Hypothalamus (tissue), 51 donors: ENCODE measurements around the gene GNLY.
"Not testable (repeated sequence)": the region's sequence is repeated elsewhere in the genome, so short reads cannot be mapped to it uniquely, and the experiment has no call there.

Source experiments
- DNase-seq, 51 donors: peaks; one replicate each; lab custom pipeline; 2025; lab: John Stamatoyannopoulos, UW

GNLY gene

GRCh38 chr2:85706599-85707296, 12.6 kb downstream of the GNLY start:
- DNase-seq, result peak in 21 of 51 donors; percentile 15 to 63 (median 32)

DNA sequence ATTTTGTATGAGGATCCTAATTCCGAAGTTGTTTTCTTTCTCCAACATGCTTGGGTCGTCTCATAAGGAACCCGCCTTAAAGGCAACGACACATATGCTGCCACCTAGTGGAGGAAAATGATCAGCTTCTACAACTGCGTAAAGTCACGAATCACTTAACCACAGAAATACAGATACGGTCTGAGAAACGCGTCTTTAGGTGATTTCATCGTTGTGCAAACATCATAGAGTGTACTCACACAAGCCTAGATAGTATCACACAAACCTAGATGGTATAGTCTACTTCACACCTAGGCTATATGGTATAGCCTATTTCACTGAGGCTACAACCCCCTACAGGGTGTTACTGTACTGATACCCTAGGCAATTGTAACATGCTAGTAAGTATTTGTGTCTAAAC, 13.1 kb downstream of the GNLY start:
- peak in 20 of 51 donors; percentile 6 to 76 (median 37) for DNase-seq

DNA sequence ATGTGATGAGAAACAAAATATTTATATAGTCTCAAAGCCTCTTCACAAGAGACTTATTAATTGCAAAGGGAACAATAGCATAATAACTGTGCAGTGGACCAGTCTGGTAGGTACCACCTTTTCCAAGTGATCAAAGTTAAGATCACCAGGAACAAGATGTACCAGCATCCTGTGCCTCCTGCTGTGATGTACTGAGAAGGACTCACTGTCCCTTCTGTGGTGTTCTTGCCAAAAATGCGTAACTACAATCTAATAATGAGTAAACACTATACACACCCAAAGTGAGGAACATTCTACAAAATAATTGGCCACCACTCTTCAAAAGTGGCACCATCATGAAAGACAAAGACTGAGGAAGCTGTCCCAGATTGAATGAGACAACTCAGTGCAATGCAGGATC, 14.5 kb downstream of the GNLY start:
- peak in 1 of 51 donors; percentile 5 for DNase-seq

DNA sequence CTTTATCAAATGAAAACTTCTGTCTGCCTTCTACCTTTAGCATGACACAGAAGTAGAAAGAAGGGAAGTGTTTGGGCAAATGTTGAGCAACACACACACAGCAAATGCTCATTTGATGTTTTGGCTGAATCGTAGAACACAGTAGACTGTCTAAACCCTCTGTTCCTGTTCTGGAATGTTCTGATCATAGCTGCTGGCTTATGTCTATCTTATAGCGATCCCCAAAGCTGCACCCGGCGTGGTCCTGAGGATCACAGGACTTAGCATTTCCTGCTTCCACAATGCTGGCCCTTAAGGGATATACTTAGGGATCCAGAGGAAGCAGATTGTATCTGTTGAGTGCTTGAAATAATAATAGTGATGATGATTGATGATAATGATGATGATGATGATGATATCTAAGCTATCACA, 15.2 kb downstream of the GNLY start:
- DNase-seq, result no peak

DNA sequence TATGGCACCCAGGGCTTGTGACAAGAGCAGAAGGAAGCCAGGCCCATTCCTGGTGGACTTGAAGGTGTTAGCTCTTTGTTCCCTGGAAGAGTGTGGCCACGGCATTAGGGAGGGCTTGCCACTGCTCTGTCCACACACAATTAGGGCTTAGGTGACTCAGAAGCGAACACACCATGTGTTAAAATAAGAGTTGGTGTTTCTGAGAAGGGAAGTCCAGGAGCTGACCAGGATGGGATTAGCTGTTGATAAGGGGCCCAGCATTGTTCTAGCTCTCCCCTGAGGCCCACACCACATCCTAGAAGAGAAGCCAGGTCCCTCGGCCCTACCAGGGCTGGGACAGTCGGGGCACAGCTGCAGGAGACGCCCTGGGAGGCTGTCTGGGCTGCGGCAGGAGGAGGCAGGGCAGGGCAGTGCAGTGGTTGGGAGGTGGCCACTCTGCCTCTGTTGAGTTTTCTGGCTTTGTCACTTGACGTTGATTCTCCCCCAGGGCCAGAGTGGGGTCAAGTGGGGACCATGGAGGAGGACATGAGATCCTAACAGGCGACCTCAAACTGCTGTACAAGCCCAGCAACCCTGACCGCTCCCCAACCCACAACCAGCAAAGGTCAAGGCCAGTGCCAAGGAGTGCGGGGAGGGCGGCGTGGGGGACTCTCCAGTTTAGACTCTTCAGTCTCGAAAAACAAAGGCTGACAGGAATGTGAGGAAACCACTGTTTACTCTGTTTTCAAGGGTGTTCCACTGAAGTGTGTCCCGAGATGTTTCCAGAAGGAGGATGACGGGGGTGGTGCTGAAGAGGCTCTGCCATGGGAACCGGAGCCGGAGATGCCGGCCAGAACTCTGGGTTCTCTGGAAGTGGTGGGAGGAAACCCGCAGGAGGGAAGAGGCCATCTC, 16.8 kb downstream of the GNLY start:
- DNase-seq, result peak in 10 of 51 donors; percentile 15 to 68 (median 30)

DNA sequence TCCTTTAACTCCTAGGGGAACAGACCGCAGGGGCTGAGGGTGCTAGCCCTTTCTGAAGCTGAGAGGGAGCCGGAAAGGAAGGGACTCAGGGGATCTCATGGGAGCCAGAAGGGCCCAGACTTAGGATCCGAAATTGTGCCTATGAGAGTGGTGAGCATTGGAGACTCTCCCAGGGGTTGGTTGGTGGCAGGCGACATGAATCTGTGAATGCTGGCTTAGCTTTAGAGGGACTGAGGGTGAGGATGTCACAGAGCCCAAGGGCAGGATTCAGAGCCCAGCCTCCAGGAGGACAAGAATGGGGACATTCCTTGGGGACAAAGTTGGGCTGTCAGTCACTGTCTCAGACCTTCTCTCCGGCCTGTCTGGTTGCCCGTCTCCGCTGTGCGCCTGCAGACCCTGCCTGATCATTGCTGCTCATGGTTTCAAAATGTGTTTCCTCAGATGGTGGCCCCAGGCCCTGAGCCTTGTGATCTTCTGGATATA, 17.5 kb downstream of the GNLY start:
- no peak for DNase-seq

GRCh38 chr2:85712336-85712735, 18.2 kb downstream of the GNLY start:
- DNase-seq, result peak in 3 of 51 donors; percentile 19 to 30 (median 23)

DNA sequence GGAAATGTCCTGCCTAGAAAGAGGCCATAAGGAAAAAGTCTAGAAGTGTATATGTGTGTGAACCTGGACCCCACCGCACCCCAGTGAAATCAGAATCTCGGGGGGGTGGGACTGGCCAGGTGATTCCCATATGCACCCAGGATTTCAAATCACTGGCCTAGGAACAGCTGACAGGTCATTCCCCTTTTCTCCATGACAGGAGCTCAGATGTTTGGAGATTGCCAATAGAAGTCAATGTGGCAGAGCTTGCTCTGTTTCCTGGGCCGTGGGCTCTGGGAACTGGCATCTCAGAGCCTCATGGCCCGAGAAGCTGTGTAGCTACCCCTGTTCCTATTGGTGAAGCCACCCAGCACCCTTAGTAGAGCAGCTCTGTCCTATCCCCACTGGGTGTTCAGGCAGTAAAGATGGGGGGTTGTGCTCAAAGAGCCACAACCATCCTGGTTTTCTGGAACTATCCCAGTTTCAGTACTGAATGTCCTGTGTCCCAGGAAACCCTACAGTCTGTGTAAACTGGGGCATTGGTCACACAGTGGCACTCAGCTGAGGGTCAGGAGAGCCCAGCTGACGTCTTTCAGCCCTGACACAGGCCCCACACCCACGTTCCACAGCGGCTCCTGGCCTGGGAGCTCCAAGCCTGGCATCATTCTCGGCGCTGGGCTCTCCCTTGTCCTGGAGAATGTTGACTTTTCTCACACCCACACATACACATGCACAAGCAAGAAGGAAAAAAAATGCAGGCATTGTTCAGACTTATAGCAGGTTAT, 18.9 kb downstream of the GNLY start:
- peak in 29 of 51 donors; percentile 22 to 75 (median 43) for DNase-seq

- DNase-seq, result no peak
Observed at GRCh38 chr2:85713836-85714235, 19.7 kb downstream of the GNLY start.

- DNase-seq, result not testable (repeated sequence)
Observed at GRCh38 chr2:85714421-85714820, 20.3 kb downstream of the GNLY start.

DNA sequence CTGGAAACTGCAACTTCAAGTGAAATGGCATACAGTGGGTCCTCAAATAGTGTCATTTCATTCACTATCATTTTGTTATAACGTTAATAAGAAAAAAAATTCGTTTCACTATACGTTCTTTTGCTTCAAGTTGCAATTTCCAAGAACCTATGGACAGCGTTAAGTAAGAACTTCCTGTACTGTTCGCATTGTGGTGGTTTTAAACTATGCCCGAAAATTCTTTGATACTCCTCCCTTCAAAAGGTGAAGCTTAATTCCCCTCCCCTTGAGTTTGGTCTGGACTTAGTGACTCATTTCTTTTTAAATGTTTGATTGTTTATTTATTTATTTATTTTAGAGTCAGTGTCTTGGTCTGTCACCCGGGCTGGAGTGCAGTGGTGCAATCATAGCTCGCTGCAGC, 20.7 kb downstream of the GNLY start:
- DNase-seq, result no peak

DNA sequence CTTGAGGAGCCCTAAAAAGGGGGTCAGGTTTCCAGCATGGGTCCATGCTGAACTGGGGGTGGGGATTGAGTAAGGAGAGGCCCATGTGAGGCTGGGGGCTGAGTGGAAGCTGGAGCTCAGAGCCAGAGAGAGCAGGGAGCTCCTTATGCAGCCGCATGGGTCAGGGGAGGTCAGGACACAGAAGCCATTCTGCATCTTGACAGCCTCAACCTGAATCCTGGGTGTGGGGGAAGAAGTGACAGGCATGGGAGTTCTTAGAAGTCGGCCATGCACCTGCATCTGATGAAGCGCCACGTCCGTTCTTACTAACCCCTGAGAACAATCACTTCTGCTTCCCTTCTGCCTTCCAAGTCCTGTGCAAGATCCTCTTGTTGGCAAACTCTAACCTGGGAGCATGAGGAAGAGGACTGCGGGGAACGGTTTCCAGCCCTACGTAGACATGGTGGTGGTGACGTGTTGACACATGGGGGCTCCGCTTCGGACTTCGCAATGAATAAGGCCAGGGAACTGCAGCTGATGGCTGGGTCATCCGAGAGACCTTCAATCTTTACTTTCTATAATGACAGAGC, 22.3 kb downstream of the GNLY start:
- no peak for DNase-seq

- no peak for DNase-seq
Observed at GRCh38 chr2:85717308-85718008, 23.3 kb downstream of the GNLY start.

DNA sequence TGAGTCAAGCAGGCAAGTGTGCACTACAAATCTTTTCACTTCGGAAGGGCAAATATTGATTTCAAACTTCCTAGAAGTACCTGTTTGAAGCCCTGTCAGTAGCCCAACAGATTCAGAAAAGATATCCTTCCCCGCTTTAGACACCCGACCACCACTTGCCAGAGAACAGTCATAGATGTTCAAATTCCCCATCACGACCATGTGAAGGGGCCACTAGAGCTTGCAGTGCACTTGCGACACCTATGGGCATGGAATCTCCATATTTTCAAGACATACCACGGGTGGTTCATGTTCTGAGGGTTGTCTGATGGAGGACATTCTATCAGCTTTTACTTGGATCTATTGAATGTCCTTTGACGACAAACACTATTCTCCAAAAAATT, 23.8 kb downstream of the GNLY start:
- DNase-seq, result no peak

GRCh38 chr2:85718885-85719492, 24.8 kb downstream of the GNLY start:
- DNase-seq, result no peak

GRCh38 chr2:85719609-85720240, 25.6 kb downstream of the GNLY start:
- no peak for DNase-seq

- DNase-seq, result no peak
Observed at GRCh38 chr2:85720533-85720932, 26.4 kb downstream of the GNLY start.

DNA sequence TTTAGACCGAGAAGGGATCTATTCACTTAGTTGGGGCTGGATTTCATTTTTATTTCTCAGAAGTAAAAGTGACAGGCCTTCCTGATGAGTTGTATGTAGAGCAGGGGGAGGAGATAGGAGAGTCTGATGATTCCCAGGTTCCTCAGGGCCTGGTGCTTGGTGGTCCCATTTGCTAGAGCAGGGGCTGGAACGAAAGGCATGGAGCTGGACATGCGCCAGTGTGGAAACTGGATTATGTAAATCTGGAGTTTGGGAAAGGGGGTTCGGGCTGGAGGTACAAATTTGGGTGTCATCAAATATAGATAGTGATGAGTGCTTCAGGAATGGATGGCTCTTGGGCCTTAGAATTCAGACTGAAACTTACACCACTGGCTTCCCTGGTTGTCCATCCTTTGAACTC, 27.5 kb downstream of the GNLY start:
- DNase-seq, result no peak

DNA sequence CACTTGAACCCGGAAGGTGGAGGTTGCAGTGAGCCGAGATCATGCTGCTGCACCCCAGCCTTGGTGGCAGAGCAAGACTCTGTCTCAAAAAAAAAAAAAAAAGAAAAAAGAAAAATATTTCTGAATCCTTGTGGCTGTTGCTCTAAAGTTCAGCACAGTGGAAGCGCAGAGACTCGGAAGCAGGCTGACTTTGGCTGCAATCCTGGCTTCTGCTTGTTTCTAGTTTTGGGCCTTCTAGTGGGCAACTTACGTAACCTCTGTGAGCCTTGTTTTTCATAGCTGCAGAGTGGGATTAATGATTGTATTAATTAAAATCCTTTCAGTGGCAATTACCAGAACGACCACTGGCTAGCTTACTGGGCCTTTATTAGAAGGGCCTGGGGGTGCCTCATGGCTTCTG, 28.4 kb downstream of the GNLY start:
- no peak for DNase-seq
